Fibroblast of skin of scalp (primary cell): ENCODE data around the gene MAPK10.

ENCODE experiments used
- DNase-seq: peaks from one replicate; pipeline ENCODE4 v3.0.0-alpha.2; 2013

Gene MAPK10

DNA sequence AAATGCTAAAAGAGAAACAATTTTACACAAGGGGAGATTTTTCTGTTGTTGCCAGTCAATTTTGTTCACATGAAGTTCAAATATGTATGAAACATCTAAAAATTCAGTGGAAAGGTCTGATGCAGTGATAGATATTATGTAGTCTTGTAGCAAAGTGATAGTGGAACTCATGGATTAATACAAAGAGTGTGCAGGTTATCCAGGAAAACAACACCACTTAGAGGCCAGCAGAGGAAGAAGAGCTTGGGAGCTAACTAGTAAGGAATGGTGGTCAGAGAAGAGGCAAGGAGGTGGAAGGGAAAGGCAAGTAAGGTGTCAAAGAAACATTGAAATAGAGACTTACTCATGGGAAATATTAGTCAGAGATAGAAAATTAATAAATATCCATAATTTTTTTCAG is 395.6 kb downstream of the MAPK10 start:
- DNase-seq: peak; percentile 22

DNA sequence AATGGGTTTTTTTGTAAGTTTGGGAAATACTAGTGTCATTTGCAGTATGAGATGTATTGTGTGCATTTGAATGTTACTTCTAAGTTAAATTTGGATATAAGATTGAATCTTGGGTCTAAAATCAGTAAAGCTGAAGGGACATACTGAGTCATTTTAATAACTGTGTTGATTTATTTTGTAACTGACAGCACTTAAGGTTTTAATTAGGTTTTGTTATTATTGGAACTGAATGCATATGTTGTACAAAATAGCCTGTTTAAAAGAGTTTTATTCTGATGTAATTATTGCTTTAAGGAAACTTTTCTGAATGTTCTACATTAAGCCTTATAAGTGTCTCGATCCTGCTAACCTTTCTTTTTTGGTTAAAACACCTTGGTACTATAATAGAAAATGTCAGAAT is 396.6 kb downstream of the MAPK10 start:
- peak; percentile 29 for DNase-seq

DNA sequence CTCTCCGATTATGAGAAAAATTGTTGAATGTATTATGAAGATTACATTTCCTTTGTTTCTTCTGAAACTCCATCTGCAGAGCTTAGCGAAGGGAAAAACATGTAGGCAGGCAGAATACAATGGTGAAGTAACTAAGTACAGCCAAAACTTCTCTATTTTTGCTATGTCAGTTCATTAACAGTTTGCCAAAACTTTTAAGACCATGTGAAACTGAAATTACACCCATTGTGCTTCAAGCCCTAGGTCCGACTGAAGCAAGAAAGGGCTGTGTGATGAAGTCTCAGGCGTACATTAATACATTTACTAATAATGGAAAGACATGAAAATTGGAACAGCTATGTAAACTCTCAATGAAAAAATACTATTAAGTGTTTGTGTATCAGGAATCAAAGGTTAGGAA is 398.0 kb downstream of the MAPK10 start:
- DNase-seq: no peak

DNA sequence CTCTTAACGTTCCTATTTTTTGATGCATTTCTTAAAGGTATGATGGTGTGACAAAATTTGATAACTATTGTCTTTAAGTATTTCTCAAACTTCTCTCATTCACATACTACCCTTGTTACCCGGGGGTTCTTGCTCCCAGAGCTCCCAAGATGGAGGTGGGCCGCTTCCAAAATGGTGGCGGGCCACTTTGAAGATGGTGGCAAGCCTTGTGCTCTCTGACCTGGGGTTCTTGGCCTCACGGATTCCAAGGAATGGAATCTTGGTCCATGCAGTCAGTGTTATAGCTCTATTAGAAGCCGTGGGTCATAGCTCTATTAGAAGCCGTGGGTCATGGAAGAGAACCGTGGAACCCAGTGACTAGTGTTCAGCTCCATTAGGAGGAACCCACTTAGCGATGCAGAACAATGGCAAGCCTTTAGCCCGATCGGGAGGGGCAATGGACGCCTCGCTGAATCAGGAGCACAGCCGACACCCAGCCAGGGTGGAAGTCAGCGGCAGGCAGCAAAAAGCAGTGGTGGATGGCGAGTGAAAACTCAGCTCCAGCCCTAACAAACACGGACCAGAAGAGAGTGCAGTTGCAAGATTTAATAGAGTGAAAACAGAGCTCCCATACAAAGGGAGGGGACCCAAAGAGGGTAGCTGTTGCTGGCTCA is 403.4 kb downstream of the MAPK10 start:
- no peak for DNase-seq

DNA sequence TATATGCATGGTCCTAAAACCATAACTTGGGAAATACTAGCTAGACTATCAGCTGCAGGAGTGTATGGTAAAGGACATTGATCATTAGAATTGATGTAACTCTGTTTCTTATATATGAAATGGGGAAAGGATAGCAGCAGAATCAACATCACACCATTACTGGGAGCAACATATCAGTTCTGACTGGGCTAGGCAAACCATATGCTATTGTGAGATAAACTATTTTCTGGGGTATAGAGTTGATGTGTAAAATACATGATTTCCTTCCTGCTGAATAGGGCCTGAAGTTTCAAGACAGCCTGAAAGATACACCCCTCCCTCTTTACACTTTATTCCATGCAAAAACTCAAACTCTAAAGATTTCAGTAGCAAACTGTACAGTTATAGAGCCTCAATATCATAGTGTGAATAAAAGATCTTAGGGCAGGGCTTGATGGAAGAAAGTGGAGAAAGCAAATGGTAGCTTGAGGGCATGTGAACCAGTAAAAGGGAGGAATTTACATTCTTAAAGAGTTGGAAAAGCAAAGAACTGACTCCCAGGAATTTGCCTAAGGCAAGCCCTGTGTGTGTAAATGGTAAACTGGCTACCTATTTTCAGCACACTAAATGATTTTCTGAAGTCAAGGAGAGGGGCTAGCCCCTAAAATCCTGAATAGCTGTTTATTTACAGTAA is 404.1 kb downstream of the MAPK10 start:
- no peak for DNase-seq

DNA sequence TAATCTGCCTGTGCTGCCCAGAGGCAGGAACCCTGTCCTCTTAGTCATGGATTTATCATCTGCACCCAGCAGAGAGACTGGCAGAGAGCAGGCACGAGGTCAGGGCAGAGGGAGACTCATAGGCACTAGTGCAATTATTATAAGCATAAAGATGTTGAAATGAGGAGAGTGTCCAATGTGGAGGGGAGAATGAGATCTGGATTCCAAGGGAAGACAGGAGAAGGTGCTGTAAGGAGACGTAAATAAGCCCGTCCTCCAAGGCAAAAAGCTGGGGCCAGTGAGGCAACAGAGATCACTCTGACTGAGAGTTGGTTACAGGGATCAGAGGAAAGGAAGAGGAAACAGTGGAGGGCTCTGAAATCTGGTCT is 406.2 kb downstream of the MAPK10 start:
- DNase-seq: peak; percentile 65

DNA sequence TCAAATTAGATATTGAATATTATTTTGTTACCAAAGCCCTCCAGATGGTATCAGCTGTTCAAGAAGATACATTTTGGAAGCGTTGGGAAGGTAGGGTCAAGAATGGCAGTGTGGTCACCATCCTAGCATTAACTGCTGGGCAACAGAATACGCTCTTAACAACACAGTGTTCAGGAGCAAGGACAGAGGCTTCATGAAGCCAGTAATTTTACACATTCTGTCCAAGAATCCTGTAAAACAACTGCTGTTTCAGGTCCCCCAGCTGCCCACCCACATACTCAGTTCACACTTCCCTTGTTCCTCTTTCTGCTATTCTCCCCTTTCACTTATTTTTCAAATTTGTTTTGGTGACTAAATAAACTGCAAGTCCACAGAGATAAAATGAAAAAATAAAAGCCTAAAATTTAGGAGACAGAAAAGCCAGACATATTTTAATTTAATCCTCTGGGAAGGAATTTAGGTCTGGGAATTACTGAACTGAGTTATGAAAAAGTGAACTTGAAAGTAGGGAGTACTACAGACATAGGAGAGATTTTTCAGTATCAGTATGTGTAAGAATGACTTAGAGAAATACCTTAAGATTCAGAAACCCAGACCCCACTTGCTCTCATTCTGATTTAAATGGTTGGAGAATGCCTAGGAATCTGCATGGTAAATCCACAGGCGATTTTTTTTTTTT is 406.7 kb downstream of the MAPK10 start:
- no peak for DNase-seq

DNA sequence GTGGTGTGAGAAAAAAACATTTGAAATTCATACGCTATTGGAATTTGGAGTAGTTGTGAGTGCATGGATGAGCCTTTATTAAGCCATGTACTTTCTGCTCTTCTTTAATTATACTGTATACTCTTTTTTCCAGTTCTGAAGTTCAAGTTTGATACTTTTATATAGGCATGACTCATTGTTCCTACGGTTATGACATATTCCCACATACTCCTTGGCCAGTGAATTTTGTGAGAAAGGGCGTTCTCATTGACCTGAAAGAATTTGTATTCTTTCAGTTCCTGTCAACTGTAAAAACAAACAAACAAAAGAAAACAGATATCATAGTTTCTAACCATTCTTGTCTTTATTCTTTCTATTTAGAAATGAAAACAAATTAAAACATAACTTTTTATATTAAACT is 407.3 kb downstream of the MAPK10 start:
- DNase-seq: peak; percentile 32

DNA sequence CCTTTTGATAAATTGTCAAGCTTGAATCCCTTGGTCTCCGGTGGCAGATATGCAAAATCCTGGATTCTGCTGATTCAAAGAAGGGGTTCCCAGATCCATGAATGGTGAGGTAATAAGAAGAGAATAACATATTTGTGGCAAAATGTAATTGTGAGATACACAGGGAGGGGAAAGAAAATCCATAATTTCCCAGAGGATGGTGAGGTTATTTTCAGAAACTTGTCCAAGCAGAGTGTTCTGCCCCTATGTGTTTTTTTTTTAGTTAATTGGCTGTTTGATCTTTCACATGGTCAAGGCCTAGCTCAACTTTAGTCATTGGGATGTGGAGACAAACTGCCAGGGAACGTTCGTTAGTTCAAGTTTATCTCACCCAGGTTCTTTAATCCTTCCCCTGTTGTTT is 408.8 kb downstream of the MAPK10 start:
- DNase-seq: no peak

DNA sequence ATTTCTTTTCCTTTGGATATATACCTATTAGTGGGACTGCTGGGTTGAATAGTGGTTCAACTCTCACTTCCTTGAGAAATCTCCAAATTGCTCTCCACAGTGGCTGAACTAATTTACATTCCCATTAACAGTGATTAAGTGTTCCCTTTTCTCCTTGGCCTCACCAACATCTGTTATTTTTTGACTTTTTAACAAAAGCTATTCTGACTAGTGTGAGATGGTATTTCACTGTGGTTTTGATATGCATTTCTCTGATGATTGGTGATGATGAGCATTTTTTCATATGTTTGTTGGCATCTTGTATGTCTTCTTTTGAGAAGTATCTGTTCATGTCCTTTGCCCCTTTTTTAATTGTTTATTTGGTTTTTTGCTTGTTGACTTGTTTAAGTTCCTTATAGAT is 413.0 kb downstream of the MAPK10 start:
- peak; percentile 46 for DNase-seq

DNA sequence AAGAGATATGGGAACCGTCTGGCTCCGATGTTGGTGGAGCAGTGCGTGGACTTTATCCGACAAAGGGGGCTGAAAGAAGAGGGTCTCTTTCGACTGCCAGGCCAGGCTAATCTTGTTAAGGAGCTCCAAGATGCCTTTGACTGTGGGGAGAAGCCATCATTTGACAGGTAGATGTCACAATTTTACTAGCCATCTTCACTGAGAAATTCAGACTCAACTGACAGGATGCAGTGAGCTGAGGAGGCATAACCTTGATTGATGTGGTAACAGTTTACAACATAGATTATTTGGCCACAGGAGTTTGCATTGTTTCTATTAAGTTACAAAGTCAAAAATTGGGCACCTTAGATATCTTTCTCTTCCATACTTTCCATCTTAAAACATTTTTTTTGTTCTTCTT is 417.7 kb downstream of the MAPK10 start:
- no peak for DNase-seq

DNA sequence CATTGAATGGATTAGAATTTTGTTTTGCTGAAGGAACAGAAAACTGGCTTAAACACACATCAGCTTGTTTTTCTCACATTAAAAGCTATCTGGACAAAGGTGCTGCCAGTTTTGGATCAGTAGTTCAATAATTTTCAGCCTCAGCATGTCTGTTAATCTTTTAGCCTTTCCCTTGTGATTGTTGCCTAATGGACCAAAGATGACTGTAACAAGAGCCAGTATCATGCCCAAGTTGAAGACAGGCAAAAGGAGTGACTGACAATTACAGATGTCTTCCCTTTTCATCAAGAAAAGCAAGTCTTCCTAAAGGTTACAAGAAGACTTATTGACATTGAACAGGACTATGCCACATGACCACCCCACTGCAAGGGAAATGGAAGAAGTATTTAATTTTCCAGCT is 419.7 kb downstream of the MAPK10 start:
- DNase-seq: no peak
